ENCODE results near the gene IER5L. TPM values are rescaled to one million over a fixed set of nuclear protein-coding genes. Genes with fewer than 3 reads are reported as not detected.

The IER5L gene
- total and polyA plus RNA-seq, 2 donors (not counting 3 experiments of a cell fraction or from before 2014, with no cell fraction given), result 5.3 to 12.3 TPM

DNA sequence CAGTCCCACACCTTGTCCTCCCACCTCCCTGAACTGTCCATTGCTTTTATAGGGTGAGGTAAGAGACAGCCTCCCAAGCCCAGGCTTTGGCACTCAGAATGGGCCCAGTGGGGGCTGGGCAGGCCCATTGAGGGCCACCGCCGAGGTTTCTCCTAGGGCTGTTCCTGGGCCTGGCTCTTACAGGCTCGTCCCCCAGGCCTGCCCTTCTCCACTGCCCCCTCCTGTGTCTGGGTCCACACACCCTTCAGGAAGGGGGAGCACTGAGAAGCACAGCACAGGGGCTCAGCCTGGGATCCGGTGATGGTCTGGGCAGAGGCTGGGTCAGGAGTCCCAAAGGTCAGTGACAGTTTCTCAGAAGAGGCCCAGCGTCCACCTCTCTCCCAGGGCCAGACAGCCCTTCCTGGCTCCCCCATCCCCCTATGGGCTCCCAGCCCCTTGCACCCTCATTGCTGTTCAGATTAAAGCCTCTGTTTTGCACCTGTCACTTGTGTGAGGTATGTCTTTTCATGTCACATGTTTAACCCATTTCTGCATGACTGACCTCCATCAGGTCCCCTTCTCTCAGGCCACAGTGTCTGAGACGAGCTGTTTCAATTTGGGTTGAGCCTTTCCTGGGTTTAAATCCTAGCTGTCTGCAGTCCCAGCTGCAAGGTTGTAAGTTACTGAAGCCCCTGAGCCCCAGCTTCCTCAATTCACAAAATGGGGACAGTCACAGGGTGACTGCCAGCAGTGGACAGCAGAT is 29.4 kb downstream of the IER5L start:
- Histone ChIP-seq H3K4me1 (ENCODE audit: control insufficient read depth, extremely low read depth, insufficient read depth, low read length) (peaks cover 9% of the 10 kb centered on the region), H3K9me1 (replicated peaks; ENCODE audit: control insufficient read depth, extremely low read depth, insufficient read depth, low read length) (no peaks in the 10 kb centered on the region), H4K20me1 (replicated peaks; ENCODE audit: control insufficient read depth, extremely low read depth, insufficient read depth, low read length) (no peaks in the 10 kb centered on the region), H3K27me3 (ENCODE audit: control insufficient read depth in 2 of 2, insufficient read depth in 2 of 2, low read length in 2 of 2) (no peaks in the 10 kb centered on the region), H3K27ac (ENCODE audit: insufficient read depth, low read depth, low read length) (no peak overlapping the region), H3K79me2 (ENCODE audit: control insufficient read depth, insufficient read depth, low read length) (no peaks in the 10 kb centered on the region), H3K9ac (replicated peaks; ENCODE audit: extremely low read depth, insufficient read depth, low read length) (no peak overlapping the region), H3K9me3 (replicated peaks; ENCODE audit: control insufficient read depth, insufficient read depth, low read length) (no peaks in the 10 kb centered on the region), H2AFZ (ENCODE audit: low read depth, low read length) (no peak overlapping the region), H3K4me3 (replicated peaks in 1 of 3; ENCODE audit: insufficient read depth in 1 of 3, low read depth in 1 of 3, low read length in 3 of 3) (no peak overlapping the region), H3K4me2 (ENCODE audit: insufficient read depth, low read length) (no peak overlapping the region), H3K36me3 (ENCODE audit: control insufficient read depth in 2 of 2, extremely low read depth in 1 of 2, insufficient read depth in 2 of 2, low read length in 2 of 2) (no peaks in the 10 kb centered on the region)
- TF ChIP-seq FOS (IDR thresholded peaks at IDR 0.05; ENCODE audit: borderline replicate concordance, insufficient read depth, low read length) (no peak), EZH2 (IDR thresholded peaks at IDR 0.05; ENCODE audit: borderline replicate concordance, low read depth, low read length, severe bottlenecking) (no peak), MYC (IDR thresholded peaks at IDR 0.05; ENCODE audit: low read depth, low read length) (no peak), JUN (IDR thresholded peaks at IDR 0.05; ENCODE audit: borderline replicate concordance, insufficient read depth, insufficient read length, low read depth) (no peak), POLR2A (IDR thresholded peaks at IDR 0.05; ENCODE audit: low read depth, low read length) (no peak), POLR2AphosphoS5 (IDR thresholded peaks at IDR 0.05; ENCODE audit: insufficient read depth, low read depth, low read length) (no peak), GATA2 (IDR thresholded peaks at IDR 0.05; ENCODE audit: insufficient read depth, insufficient read length, low read depth, low read length) (no peak)
- TF ChIP-seq, protein P1, sequence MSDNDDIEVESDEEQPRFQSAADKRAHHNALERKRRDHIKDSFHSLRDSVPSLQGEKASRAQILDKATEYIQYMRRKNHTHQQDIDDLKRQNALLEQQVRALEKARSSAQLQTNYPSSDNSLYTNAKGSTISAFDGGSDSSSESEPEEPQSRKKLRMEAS (IDR thresholded peaks at IDR 0.05; ENCODE audit: insufficient read depth, insufficient read length), result no peak
- TF ChIP-seq, protein P2, sequence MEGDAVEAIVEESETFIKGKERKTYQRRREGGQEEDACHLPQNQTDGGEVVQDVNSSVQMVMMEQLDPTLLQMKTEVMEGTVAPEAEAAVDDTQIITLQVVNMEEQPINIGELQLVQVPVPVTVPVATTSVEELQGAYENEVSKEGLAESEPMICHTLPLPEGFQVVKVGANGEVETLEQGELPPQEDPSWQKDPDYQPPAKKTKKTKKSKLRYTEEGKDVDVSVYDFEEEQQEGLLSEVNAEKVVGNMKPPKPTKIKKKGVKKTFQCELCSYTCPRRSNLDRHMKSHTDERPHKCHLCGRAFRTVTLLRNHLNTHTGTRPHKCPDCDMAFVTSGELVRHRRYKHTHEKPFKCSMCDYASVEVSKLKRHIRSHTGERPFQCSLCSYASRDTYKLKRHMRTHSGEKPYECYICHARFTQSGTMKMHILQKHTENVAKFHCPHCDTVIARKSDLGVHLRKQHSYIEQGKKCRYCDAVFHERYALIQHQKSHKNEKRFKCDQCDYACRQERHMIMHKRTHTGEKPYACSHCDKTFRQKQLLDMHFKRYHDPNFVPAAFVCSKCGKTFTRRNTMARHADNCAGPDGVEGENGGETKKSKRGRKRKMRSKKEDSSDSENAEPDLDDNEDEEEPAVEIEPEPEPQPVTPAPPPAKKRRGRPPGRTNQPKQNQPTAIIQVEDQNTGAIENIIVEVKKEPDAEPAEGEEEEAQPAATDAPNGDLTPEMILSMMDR (IDR thresholded peaks at IDR 0.05; ENCODE audit: extremely low read depth in 1 of 2, insufficient read depth in 1 of 2, low read depth in 1 of 2, low read length in 2 of 2), result no peak
- intact Hi-C loops (cut with micrococcal nuclease), result no loop called here
- ChIA-PET CTCF (interaction anchor here (0.9 to 1.8 kb wide), 5 partner anchors 10 to 26 kb away, joined by 3 to 5 read pairs (median 4); no protein-coding TSS in a partner anchor), POLR2A (no interaction called here)
- dilution Hi-C loops (cut with MboI; ENCODE audit: extremely low pct_ligation_motif_present, low sequenced_read_pairs), result no loop called here
- DNase-seq (ENCODE audit: low read depth, low spot score), result no peak
- BruUV-seq (replicated peaks), result TSS peak; percentile 17
- FAIRE-seq, result no peak

All from endothelial cell of umbilical vein (primary cell).